Left colon (tissue), 2 donors: ENCODE results near the gene WNK2. TPM values are rescaled to one million over a fixed set of nuclear protein-coding genes. Genes with fewer than 3 reads are reported as not detected.

Source experiments
- ATAC-seq: fragments of 200-7000 bp; cut with Tn5 transposase; one replicate; pipeline ENCODE4 v1.9.1; 2020; ENCODE audit warnings: mild to moderate bottlenecking, moderate library complexity
- DNase-seq, 2 donors: peaks; one replicate each; pipeline ENCODE4 v3.0.0-alpha.2; 2020
- intact Hi-C, 2 donors: fragments of 100-400 bp; cut with DNase I in 1 of 2; cut with micrococcal nuclease in 1 of 2; formaldehyde crosslinking; loops; one replicate each; pipeline versions ENCODE4 v1.11.2 to v1.14.0; 2022; cut with DNase I, micrococcal nuclease
- total RNA-seq, 2 donors: library from RNA; stranded (reverse); fragmentation: NEBNext Ultra II Directional; extraction: Animal tissue kit (Norgen Biotek cat#: 25700); gene quantifications; one replicate each; pipeline ENCODE4 v1.2.1, GENCODE V29; 2021
- donor health status: DM: no; HTN: no; CAD: no.
- donor health status: DM: yes; HTN: yes; CAD: no.

Gene WNK2
- total RNA-seq, 2 donors from 2014 or later: 161 to 279 TPM

DNA sequence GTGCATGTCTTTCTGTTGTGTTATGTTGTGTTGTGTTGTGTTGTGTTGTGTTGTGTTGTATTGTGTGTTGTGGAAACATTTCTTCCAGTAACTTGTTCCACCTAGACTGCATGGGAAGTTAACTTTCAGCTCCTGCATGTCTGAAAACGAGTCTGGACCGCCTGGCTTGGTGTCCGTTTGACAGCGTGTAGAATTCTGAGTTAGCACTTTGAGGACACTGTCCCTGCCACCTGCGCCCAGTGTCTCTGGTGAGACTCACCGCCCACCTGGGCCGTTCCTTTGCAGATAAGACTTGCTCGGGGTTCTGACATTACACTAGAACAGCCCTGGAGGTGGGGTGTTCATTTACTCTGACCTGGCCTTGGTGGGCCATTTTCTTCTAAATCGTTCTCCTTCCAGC lies 42.0 kb downstream of the WNK2 start:
- DNase-seq: no peak
- intact Hi-C loops: no loop called here
- no peak for ATAC-seq

DNA sequence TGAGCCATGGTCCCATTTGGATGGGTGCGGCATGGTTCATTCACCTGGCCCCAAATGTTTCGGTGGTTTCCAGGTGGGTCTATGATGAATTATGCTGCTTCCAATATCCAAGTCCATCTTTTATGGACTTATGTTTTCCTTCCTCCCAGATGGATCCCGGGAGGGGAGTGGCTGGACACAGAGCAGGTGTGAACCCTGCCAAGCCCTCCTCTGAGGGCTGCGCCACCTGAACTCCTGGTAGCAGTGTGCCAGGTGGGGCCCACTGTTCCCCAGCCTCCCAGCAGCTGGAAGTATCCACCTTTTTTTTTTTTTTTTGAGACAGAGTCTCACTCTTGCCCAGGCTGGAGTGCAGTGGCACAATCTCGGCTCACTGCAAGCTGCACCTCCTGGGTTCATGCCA lies 42.9 kb downstream of the WNK2 start:
- ATAC-seq: peak; percentile 71
- DNase-seq: peak; percentile 84 to 94

DNA sequence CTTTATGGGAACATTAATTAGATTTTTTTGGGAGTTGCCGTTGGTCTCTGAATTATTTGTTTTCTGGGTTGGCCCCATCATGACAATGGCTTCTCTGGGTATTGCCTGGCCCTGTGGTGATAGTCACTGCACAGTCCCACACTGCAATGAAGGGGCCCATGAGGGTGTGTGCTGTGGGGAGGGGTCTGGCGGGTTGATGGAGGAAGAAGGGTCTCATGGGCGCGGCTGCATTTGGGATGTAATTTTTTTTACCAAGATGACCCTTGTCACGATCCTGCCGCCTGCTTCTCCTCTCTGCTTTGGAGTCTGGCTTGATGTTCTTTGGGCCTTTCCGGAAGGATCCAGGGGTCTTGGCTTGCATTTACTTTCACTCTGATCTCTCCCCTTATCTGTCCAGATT lies 44.1 kb downstream of the WNK2 start:
- intact Hi-C loops: no loop called here
- ATAC-seq: peak; percentile 18

More for the DNA sequence above, 42.9 kb downstream of the WNK2 start:
- intact Hi-C loops: no loop called here

DNA sequence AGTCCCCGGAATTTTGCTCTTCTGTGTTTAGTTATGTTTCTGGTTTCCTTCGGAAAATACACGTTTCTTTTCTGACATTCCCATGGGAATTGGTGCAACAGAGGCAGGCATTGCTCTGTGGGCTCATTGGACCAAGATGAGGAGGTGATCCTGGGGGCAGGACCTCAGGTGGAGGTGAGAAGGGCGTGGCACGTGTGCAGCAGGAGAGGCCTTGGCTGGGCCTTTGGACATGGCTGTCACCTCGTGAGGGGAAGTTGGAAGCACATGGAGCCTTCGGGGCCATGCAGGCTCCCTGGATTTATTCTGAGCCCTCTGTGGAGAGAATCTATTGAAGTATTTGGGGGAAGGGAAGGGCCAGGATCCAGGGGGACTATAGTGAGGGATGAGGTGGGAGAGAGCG lies 44.5 kb downstream of the WNK2 start:
- DNase-seq (no peak), ATAC-seq (no peak)

More for the DNA sequence above, 44.1 kb downstream of the WNK2 start:
- no peak for DNase-seq

DNA sequence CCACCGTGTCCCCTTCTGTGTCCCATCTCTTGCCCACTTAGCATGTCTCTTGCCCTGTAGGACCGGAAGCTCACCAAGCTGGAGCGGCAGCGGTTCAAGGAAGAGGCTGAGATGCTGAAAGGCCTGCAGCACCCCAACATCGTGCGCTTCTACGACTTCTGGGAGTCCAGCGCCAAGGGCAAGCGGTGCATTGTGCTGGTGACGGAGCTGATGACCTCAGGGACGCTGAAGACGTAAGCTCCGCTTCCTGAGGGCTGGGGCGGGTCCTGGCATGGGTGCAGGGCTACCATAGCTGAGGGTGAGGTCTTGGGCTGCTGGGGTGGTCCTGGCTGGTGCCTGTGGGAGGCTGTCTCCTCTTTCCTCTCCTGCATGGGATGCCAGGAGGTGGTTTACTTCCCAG lies 45.7 kb downstream of the WNK2 start:
- ATAC-seq (no peak), DNase-seq (no peak)
- intact Hi-C loops: no loop called here

More for the DNA sequence above, 44.5 kb downstream of the WNK2 start:
- intact Hi-C loops: no loop called here

DNA sequence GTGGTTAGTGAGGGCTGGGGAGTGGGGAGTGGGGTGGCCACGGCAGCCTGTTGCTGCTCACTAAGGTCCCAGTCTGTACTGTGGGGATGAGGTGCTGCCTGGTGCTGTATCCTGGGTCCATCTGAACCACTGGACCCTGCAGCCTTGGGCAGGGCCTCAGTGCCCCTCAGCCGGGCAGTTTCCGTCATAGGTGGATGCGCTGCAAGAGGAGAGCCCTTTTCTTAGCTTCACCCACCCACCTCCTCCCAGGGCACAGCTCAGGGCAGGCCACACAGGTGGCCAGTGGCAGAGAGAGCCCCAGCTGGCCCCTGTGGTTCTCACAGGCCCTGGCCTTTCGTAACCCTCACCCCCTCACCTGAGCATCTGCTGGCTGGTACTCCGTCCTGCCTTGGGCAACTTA lies 46.2 kb downstream of the WNK2 start:
- DNase-seq: no peak
- intact Hi-C loops: no loop called here
- ATAC-seq: no peak

DNA sequence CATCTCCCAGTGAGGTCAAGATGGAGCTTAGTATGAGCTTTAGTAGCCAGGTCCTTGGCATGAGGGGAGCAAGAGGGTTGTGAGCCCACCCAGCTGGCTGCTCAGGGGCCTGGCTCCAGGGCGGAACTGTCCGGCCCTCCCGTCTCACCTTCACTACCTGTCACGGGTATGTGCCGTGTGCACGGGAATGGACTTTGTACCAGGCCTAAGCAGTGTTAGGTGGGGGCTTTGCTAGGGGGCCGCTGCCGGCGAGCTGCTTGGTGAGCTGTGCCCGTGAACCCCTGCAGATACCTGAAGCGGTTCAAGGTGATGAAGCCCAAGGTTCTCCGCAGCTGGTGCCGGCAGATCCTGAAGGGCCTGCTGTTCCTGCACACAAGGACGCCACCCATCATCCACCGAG lies 46.7 kb downstream of the WNK2 start:
- intact Hi-C loops: no loop called here
- ATAC-seq (peak; percentile 47), DNase-seq (peak; percentile 67 to 71)

DNA sequence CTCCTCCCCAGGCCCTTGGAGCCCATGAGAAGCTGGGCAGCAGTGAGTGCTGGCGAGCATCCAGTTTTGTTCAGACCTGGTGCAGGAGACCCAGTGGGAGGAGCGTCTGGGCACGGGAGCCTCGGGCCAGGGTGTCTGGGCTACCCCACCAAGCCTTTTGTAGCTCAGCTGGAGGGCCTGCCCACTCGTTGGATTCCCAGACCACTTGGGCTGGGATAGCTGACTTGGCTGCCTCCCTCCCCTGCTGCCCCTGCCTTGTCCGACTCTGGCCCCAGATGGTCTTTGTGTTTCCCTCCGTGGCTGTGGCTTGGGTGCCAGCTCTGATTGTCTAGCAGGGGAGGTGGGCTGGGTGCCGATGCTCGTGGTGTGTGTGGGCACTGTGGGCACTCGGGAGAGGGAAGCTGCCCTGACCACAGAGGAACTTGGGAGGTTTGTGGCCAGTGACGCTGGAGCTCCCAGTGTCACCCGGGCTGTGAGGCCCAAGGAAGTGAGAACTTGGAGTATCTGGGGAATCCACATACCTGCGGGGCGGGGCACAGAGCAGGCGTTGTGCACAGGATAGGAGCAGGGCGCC lies 47.3 kb downstream of the WNK2 start:
- DNase-seq: peak; percentile 75 to 79
- ATAC-seq: peak; percentile 58
- intact Hi-C loops: no loop called here

DNA sequence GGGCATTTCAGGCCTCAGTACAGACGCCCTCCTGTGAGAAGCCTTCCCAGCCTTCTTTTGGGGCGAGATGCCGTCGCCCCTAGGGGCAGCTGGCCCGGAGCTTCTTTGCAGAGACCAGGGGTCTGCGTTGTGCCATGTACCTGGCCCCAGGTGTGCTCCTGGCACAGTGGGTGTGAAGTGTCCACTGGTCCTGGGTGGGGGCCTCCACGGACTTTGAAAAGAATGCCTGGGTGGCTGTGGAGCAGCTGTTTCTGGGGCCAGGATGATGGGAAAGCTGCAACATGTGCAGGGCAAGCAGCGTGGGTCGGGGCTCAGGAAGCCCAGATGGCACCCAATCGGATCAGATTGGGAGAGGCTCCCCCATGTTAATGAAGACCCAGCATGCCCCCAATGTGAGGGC lies 47.8 kb downstream of the WNK2 start:
- no peak for ATAC-seq
- no peak for DNase-seq
- intact Hi-C loops: no loop called here

DNA sequence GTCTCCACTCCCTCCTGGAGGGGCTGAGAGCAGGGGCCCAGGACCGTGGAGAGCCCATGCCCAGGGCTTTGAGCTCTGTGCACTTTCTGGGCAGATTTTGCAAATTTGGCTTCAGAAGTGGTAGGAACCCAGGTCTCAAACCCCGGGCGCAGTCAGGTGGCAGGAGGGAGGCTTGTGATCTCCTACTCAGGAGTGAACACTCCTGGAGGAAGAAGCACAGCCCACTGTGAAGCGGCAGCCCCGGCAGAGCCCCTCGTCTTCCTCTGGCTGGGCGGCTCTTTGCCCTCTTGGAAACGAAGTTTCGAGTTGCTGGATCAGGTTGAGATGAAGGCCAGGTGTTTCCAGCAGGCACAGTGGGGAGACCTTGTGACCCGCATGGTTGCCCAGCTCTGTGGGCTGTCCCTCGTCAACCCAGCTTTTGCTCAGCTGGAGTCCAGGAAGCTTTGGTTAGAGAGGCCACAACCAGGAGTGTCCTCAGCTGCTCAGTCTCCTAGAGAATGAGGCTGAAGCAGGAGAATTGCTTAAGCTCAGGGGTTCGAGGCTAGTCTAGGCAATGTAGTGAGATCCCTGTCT lies 48.5 kb downstream of the WNK2 start:
- DNase-seq: no peak
- no peak for ATAC-seq
- intact Hi-C loops: no loop called here

DNA sequence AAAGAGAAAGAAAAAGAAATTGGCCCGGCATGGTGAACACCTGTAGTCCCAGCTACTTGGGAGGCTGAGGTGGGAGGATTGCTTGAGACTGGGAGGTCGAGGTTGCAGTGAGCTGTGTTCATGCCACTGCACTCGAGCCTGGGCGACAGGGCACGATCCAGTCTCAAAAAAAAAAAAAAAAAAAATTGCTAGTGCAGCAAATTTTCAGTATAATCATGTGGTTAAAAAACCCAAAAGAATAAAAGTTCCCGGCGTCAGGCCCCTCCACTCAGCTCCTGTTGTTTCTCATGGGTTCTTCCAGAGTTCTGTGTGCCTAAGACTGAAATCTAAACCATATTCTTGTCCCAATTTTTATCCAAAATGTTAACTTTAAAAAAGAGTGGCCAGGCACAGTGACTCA lies 49.1 kb downstream of the WNK2 start:
- ATAC-seq (no peak), DNase-seq (no peak)
- intact Hi-C loops: no loop called here

DNA sequence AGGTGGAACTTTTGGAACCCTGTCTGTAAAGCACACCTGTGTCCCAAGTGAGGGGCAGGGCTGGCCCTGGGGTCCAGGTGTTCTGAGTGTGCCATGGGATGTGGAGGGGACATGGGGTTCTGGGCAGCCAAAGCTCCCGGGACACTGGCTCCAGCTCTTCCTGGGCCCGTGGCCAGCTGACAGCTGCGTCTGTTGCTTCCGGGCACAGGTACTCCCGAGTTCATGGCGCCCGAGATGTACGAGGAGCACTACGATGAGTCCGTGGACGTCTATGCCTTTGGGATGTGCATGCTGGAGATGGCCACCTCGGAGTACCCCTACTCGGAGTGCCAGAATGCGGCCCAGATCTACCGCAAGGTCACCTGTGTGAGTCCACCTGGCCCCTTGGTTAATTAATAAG lies 50.7 kb downstream of the WNK2 start:
- intact Hi-C loops: no loop called here
- ATAC-seq (peak; percentile 16), DNase-seq (peak in 1 of 2 donors; percentile 64)

DNA sequence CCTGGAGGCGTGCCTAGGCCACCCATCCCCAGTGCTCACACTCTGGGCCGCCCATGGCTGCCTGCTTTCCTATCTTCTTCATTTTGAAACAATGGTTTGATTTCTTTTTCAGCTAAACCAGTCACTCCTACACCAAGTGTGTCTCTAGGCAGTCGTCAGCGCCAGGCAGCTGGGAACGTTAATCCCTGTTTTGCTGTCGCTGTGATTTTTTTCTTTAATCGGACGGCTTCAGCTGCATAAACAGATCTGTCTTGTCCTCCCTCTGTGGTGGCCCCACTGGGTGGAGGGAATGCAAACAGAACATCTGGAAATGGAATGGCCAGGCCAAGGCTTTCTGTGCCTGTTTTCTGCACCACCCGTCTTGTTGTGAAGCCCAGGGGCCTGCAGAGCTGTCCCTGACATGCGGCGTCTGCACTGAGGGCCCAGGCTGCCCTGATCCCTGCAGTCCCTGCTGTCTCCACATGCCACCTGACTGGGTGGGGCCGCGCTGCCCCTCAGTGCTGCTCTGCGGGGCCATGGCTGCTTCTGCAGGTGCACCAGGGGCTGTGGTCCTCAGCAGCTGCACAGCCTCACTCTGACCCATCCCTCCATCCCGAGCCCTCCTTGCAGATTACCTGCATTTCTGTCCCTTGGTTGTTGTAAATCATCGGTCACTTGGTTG lies 51.5 kb downstream of the WNK2 start:
- DNase-seq: no peak
- no peak for ATAC-seq
- intact Hi-C loops: no loop called here

DNA sequence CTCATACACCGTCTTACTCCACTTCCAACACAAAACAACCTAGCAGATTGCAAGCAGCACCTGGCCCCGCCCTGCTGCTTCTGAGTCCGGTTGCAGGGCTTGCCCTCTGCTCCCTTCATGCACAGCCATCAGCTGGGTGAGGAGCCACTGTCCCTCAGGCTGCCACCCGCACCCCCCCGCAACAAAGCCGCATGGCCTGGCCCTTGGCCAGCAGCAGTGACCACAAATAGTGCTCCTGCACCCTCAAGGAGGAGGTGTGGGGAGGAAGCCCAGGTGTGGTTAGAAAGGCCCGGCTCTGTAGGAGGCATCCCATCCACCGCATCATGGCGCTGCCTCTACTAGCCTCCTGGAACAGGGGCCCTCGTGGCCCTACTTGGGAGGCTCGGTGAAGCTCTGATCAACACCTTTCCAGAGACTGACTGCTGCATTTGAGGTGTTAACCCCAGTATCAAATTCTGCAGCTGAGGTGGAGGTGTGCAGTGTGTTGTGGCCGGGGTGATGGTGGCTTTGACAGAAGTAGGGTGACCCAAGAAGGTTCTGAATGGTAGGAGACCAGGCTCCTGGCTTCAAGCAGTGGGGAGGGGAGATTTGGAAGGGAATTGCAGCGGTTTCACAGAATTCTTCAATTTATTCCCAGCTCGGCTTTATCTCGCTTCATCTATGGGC lies 52.7 kb downstream of the WNK2 start:
- ATAC-seq: peak; percentile 38
- intact Hi-C loops: no loop called here
- DNase-seq: no peak

DNA sequence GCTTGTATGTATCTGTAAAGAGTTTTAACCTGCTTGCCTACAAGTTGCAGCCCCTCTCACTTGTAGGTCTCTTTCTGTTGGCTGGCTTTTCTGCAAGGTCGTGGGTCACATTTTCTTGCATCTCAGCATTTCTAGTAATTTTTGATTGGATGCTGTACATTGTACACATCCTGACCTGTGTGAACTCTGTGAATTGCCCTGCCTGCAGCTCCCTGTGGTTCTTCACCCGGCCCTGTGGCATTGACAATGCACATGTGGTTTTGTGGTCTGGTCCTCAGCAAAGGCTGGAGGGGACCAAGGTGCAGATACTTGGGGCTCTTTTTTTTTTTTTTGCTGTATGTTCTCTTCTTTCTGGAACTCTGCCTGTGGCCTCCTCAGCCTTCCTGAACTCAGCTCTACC lies 53.6 kb downstream of the WNK2 start:
- no peak for ATAC-seq
- intact Hi-C loops: no loop called here

DNA sequence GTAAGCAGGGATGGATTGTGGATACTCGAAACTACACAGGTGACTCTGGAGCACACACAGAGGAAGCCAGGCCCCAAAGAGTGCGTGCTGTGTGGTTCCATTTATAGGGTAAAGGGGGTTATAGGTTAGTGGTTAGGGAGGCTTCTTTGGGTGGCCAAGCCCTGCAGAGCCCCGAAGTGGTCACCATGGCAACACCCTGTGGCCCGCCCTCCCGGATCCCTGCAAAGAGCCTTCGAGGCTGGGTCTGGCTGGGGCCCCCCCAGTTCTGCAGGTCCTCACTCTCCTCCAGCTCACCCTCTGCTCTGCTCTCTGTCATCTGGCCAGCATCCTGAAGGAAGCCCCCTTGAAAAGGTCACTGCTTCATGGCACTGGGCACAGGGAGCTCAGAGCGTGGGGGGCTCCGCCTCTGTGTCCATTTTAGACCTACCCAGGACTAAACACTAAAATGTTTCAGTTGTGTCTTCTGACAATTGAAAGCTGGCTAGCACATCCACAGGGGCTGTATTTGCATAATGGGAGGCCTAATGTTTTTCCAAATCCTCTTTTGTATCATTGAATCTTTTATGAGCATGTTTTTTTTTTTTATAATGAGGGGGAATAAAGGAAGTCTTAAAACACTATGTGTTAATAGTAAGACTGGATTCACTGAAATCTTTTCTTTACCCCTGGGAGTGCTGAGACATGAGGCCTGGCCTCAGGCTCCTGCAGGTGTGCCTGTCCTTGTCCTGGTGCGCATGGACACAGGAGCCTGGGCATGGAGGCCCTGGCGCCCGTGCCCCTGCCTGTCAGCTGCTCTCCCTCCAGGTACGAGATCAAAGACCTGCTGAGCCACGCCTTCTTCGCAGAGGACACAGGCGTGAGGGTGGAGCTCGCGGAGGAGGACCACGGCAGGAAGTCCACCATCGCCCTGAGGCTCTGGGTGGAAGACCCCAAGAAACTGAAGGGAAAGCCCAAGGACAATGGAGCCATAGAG lies 55.3 kb downstream of the WNK2 start:
- ATAC-seq: peak; percentile 30
- intact Hi-C loops: no loop called here
- DNase-seq: no peak

More for the DNA sequence above, 53.6 kb downstream of the WNK2 start:
- DNase-seq: no peak

DNA sequence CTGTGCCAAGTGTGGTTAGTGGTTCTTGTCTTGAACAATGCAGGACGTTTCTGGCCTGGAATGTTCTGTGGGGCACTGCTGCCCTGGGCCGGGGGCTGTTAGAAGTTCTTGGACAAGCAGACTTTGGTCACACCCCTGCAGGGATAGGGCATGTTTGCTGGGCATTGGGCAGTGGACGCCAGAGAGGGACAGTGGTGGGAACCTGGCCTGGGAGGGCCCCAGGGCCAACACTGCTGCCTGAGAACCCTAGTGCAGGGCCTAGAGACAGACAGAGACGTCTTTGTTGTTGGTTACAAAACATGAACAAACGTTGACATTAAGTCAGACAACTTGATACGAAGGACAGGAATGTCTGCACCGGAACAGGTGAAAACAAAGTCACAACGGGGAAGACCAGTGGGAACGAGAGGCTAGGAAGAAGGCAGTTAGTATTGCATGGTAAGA lies 57.0 kb downstream of the WNK2 start:
- ATAC-seq (no peak), DNase-seq (no peak)
- intact Hi-C loops: no loop called here

DNA sequence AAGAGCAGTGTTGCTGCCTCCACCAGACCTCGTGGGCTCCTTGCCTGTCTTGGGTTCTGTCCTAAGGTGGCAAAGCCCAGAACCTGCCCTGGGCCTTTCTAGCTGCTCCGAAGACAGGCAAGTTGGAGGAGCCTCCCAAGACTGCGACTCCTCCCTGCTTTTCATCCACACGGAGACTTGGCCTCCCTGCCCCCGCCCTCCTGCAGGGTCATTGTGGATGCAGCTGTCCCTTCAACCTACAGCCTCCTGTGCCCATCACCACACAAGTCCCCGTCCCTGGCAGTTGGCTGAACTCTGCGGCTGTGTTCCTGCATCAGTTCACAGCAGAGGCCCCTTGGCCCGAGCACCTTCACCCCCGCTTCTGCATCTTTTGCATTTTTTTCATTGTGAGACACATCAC lies 59.2 kb downstream of the WNK2 start:
- DNase-seq (no peak), ATAC-seq (no peak)
- intact Hi-C loops: no loop called here

DNA sequence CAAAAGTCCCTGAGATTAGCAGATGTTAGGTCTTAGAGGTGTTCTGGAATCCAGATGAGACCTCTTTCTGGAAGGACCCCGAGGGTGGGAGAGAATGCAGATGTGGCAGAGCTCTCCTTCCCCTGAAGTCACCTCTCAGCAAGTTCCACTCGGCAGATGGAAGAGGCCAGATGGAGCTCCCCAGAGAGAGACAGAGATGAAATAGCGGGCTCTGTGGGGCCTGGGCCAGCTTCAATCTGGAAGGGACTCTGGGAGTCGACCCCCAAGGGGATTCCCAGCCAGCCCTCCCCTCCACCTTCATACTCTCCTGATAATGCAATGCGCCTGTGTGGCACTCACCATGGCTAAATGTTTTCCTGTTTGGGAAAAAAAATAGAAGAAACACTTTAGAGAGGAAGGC lies 60.2 kb downstream of the WNK2 start:
- ATAC-seq (no peak), DNase-seq (no peak)
- intact Hi-C loops: no loop called here
